GM21576 (cell line): ENCODE results near the gene WDR86.

Experiments used
- ATAC-seq: cut with Tn5 transposase; IDR thresholded peaks from one replicate; pipeline ENCODE4 v1.9.1; 2021; ENCODE audit warnings: mild to moderate bottlenecking, moderate library complexity; ENCODE audit not compliant: unreplicated experiment

The WDR86 gene

DNA sequence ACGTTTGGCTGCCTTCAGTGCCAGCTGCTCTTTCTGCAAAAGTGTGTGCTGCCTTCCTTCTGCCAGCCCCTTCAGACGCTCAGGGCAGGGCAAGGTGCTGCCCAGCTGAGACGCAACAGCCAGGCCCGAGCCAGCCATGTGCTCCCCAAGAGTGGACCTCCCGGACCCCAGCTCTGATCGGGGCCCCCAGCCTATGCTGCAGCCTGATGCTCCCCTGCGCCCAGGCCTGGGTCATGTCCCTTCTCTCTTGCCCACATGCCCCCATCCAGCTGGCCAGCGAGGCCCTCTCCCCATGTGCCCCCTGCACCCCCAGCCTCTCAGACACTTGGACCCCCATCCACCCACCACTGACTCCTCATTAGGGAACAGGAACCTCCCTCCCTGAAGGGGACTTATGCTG, 17.8 kb downstream of the WDR86 start:
- ATAC-seq: no peak

DNA sequence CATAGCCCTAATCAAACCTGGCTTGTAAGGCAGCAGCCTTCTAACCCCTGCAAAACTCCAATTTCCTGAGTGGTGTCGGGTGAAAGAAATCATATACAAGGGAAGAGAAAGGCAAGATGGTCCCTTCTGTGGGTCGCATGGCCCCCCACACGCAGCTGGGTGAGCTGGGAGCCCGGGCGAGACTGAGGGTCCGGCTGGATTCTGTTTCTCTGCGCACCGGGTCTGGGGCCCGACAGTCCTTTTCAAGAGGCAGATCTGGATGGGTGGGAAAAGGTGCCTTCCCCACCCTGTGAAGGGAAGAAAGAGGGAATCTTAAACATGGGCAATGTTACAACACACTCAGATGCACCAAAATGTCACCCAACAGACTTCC, 18.5 kb downstream of the WDR86 start:
- ATAC-seq: no peak

GRCh38 chr7:151390598-151391357, 19.1 kb downstream of the WDR86 start:
- ATAC-seq: no peak

DNA sequence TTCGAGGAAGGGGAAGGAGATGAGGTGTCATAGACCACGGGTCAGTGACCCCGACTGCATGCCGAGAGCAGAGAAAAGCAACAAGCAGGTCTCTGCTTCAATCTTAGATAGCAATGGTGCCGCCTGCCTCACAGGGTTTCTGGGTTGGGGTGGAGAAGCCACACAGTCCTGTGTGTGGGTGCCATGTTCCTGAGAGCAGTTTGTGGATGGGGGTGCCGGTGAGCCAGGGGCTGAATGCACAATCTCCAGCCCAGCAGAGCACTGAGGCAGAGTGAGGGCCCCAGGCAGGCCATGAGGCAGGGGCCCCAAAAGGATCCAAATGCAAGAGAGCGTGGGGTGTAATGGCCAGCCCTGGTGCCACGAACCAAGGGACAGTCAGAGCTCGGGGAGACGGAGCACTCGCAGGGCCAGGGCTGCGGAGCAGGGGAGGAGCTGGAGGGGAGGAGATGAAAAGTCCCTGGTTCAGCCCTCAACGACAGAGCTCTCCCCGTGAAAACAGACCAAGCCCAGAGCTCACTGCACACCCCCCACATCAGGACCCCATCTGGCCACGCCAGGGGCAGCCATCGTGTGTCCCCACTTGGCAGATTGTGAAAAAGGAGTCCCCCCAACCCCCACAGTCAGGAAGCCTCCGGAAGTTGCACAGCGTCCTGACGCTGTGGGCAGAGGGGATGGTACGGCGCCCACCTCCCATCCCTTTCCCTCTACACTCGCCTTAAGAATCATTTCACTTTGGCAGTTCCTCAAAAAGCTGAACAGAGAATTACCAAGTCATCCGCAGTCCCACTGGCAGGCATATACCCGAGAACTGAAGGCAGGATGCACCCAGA, 19.9 kb downstream of the WDR86 start:
- no peak for ATAC-seq

DNA sequence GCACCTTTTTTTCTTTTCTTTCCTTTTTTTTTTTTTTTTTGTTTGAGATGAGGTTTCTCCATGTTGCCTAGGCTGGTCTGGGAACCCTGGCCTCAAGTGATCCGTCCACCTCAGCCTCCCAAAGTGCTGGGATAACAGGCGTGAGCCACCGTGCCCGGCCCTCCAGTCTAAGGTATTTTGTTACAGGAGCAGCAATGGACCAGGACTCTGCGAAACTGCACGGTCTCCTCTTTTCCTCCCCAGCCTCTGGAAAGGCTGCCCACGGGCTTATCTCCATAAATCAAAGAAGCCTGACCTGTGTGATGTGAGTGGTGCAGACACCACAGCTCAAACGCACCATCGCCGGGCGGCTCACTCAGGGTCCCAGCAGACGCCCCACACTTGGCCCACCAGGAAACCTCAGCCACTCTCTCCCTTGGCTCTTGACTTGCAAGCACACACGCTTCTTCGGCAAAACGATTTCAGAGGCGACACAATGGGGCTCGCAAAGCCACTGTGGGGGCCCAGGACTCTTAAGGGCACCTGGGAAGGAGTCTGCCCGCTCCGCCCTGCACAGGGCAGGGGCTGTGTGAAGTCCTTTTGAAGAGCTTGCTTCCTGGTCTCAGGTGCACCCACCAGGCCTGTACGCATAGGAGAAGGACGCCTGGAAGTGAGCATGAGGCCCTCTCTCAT, 20.6 kb downstream of the WDR86 start:
- no peak for ATAC-seq

DNA sequence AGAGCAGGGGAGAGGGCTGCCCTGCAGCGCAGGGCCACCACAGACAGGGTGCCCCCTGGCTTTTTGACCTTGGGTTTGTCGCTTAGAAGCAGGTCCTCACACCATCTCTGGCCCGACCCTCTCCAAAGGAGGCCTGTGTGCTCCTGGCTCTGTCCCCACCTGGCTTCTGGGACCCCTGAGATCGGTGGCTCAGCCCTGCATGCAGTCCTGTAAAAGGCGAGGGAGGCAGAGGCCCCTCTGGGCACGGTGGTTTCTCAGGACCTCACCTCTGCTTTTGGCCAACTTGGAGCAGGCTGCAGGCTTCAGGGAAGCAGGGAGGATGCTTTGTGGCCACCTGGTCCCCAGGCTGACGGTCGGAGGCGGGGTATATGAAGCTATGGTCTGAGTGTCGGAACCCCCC, 21.4 kb downstream of the WDR86 start:
- no peak for ATAC-seq

DNA sequence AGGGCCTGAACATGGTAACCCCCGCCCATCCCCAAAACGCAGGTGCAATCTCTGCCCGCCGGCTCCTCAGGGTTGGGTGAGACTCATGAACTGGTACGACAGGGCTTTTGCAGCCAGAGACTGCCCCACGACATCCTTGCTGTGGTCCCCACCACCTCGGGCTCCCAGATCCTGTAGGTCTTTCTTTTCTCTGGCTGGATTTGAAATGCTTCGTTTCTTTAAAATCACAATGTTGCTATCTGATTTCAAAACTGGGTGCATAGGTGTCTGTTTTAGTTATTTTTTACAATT, 21.9 kb downstream of the WDR86 start:
- ATAC-seq: no peak

GRCh38 chr7:151387161-151388006, 22.5 kb downstream of the WDR86 start:
- ATAC-seq: no peak

DNA sequence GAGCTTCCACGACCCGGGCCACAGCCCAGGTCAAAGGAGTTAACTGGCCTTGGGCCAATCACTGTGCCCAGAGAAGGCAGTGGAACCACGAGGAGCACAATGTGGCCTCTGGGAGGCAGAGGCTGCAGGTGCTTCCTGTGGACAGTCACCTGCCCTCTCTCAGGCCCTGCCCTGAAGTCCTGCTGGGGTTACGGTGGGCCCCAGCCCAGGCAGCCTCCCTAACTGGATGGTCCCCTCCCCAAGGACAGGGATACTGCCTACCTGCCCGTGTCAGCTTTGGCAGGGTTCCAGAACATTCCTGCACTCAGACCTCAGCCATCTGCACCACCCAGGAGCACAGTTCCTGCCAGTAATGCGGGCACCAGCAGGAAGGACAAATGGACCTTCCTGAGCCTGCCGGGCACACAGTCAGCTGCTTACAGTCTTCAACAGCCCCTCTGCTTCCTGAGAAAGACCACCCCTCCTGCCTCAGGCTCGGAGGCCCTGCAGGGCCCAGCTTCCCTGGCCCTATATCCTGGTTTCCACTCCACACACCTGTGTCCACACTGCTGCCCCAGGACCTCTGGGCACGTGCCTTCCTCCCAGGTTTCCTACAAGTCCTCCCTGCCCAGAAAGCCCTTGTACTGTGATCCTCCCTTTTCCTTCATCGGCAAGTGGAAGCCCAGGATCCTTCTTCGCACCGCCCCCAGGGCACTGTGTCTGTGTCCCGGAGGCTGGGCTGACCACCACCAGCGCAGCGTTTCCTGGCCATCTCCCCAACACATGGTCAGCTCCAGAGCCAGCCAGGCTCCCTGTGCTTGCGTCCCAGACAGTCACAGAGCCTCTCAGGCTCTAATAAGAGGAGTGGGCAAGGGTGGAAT, 23.3 kb downstream of the WDR86 start:
- ATAC-seq: no peak

DNA sequence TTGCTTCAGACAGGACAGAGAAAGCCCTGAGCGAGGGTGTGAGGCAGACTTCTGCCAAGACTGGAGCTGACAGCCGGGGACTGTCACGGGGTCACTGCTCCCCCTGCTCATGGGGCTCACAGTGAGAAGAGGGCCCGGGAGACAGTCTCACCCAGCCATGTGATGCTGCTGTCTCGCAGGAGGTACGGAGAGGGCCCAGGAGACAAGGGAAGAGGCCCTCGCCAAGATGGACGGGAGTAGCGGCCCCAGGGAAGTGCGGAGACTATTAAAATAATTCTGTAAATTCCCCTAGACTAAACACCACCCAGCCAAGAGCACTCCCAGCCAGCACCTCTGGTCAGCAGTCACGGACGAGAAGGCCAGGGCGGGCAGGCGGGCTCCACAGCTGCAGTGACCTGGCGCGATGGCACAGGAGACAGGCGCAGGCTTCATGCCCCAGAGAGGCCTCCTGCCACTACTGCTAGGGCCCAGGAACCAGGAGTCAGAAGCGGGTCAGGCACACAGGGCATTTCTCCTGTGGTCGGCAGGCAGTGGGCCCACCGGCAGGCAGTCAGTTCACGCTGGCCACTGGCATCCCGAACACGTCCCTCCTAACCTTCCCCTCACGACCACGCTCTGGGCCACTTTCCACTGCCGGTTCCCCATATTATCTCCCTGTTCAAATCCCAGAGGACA, 24.1 kb downstream of the WDR86 start:
- no peak for ATAC-seq

- ATAC-seq: no peak
Measured at GRCh38 chr7:151384776-151385625, 24.8 kb downstream of the WDR86 start.

- ATAC-seq: no peak
Measured at GRCh38 chr7:151384352-151384697, 25.5 kb downstream of the WDR86 start.

DNA sequence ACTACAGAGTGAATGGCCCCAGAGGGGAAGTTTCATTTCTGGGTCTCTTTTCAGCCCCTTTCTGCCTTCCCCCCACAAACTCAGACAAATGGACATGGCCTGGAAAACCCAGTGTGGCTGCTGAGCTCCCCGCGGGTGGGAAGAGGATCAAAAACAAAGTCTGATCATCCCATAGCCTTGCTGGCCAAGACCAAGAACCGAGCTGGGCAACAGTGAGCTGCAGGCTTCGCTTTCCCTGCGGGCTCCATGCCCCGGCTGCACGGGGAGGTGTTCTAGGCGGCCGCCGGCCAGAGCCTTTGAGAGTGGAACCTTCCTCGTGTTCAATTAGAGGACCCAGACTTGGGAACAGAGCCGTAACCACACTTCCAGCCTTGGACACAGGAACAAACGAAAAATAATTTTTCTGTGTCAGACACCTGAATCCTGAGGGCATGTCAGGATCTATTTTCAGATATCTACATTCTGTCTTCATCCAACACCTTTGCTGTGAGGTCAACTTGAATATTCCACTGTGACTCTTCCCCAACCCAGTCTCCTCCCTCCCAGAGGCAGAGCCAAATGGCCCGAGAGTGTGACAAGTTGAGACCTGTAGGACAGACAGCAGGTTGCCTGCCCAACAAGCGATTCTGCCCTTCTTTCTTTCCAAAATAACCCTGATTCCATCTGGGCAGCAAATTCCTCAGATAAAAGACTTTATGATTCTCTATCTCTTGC, 26.0 kb downstream of the WDR86 start:
- ATAC-seq: no peak

DNA sequence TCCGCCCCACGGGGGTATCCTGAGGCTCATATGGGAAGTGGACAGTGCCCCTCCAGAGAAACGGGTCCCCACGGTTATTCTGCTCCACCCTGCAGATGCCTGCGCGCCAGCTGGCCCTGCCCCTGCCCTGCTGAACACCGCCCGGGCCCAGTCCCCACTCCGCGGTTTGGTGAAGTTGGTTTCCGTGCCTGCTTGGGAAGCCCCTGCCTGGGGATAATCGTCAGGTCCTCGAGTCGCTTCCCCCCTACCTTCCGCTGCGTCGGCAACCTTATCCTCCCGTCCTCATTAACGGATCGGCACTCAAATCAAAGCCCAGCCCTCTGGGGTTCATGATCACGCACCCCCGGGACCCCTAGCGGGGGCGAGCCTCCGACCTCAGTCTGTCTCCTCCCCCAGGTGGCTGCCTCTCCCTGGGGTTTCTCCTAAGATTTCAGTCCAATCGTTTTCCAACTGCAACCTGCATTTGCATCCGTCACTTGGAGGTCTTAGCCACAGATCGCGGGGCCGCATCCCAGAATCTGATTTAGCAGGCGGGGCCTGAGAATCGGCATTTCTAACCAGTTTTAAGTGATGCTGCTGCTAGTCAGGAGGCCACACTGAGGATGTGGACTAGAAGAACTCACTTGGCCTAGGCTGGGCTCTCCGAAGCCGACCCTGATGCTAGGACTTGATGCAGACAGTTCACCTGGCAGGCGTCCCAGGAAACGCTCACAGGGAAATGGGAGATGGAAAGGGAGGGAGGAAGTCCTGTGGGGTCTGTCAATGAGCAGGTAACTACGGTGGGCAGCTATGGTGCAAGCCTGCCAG, 27.6 kb downstream of the WDR86 start:
- no peak for ATAC-seq

GRCh38 chr7:151381348-151382078, 28.3 kb downstream of the WDR86 start:
- no peak for ATAC-seq

- no peak for ATAC-seq
Measured at GRCh38 chr7:151381098-151381347, 28.8 kb downstream of the WDR86 start.
